CD14-positive monocyte (primary cell): ENCODE data around the gene EVC. TPM values are rescaled to one million over a fixed set of nuclear protein-coding genes. Genes with fewer than 3 reads are reported as not detected.

Experiments used
- DNase-seq, 3 donors: peaks; one replicate each; pipeline ENCODE4 v3.0.0-alpha.2; 2011 to 2022
- H2AFZ ChIP-seq: 2 replicates; pipeline ENCODE4 v1.6.0; 2012; ENCODE audit warnings: mild to moderate bottlenecking, low read depth, low read length, inconsistent platforms; ENCODE audit not compliant: insufficient read depth, poor library complexity, severe bottlenecking
- H3K27ac ChIP-seq, 2 donors: 1 replicate in 1 of 2; 2 replicates in 1 of 2; pipeline ENCODE4 v1.5.1; 2012 to 2013; ENCODE audit warnings: low read length in 2 of 2, control low read depth in 1 of 2, inconsistent platforms in 1 of 2, low read depth in 1 of 2, mild to moderate bottlenecking in 1 of 2
- H3K27me3 ChIP-seq, 2 donors: one replicate each; pipeline versions ENCODE4 v1.6.0 to v1.6.1; 2011 to 2013; ENCODE audit warnings: low read length in 2 of 2; ENCODE audit not compliant: control insufficient read depth in 2 of 2, insufficient read depth in 2 of 2
- H3K36me3 ChIP-seq, 2 donors: replicated peaks in 1 of 2; 1 replicate in 1 of 2; 2 replicates in 1 of 2; pipeline versions ENCODE4 v1.5.1 to v1.6.1; 2012 to 2013; ENCODE audit warnings: low read length in 2 of 2, control low read depth in 1 of 2, inconsistent platforms in 1 of 2, mild to moderate bottlenecking in 1 of 2; ENCODE audit not compliant: insufficient read depth in 2 of 2, control insufficient read depth in 1 of 2
- H3K4me1 ChIP-seq, 2 donors: 1 replicate in 1 of 2; 2 replicates in 1 of 2; pipeline versions ENCODE4 v1.5.1 to v1.6.1; 2012 to 2013; ENCODE audit warnings: low read length in 2 of 2, control low read depth in 1 of 2, inconsistent platforms in 1 of 2, mild to moderate bottlenecking in 1 of 2, moderate library complexity in 1 of 2; ENCODE audit not compliant: insufficient read depth in 2 of 2, control insufficient read depth in 1 of 2
- H3K4me2 ChIP-seq: replicated peaks from 2 replicates; pipeline ENCODE3; 2012; ENCODE audit warnings: low read length, moderate library complexity, mild to moderate bottlenecking; ENCODE audit not compliant: poor library complexity, severe bottlenecking; ENCODE audit errors: extremely low read depth
- H3K4me3 ChIP-seq, 3 experiments: fragments of 200-600 bp in 1 of 3; sonication (generic) in 1 of 3; replicated peaks in 1 of 3; 1 replicate in 2 of 3; 2 replicates in 1 of 3; pipeline ENCODE4 v1.5.1; 2011 to 2013; ENCODE audit warnings: low read length in 3 of 3, mild to moderate bottlenecking in 3 of 3, control low read depth in 2 of 3, low read depth in 2 of 3, inconsistent platforms in 1 of 3, moderate library complexity in 1 of 3
- H3K79me2 ChIP-seq: 2 replicates; pipeline ENCODE4 v1.6.0; 2012; ENCODE audit warnings: mild to moderate bottlenecking, control low read depth, inconsistent platforms, low read length, moderate library complexity; ENCODE audit not compliant: insufficient read depth
- H3K9ac ChIP-seq: 2 replicates; pipeline ENCODE4 v1.6.0; 2017; ENCODE audit warnings: low read length, mild to moderate bottlenecking; ENCODE audit not compliant: insufficient read depth, poor library complexity, severe bottlenecking
- H3K9me3 ChIP-seq, 2 donors: replicated peaks in 1 of 2; 1 replicate in 1 of 2; 2 replicates in 1 of 2; pipeline versions ENCODE4 v1.5.1 to v1.6.1; 2012 to 2013; ENCODE audit warnings: low read length in 2 of 2, control low read depth in 1 of 2; ENCODE audit not compliant: control insufficient read depth in 1 of 2, insufficient read depth in 1 of 2
- H4K20me1 ChIP-seq: 2 replicates; pipeline ENCODE4 v1.6.0; 2012; ENCODE audit warnings: mild to moderate bottlenecking, low read length, control low read depth, moderate library complexity; ENCODE audit not compliant: insufficient read depth
- H3K27ac Mint-ChIP-seq, 7 donors: one replicate each; pipeline ENCODE4 v1.8.0; 2020; ENCODE audit warnings: mild to moderate bottlenecking in 7 of 7, mixed read lengths in 7 of 7, moderate library complexity in 6 of 7, inconsistent platforms in 2 of 7
- H3K27me3 Mint-ChIP-seq, 3 donors: one replicate each; pipeline ENCODE4 v1.8.0; 2021 to 2022; ENCODE audit warnings: low read depth in 3 of 3, mild to moderate bottlenecking in 3 of 3, mixed read lengths in 3 of 3, moderate library complexity in 3 of 3, inconsistent platforms in 1 of 3
- H3K36me3 Mint-ChIP-seq, 2 donors: one replicate each; pipeline ENCODE4 v1.8.0; 2020; ENCODE audit warnings: mixed read lengths in 2 of 2, inconsistent platforms in 1 of 2, mild to moderate bottlenecking in 1 of 2
- H3K4me1 Mint-ChIP-seq: one replicate; pipeline ENCODE4 v1.8.0; 2020; ENCODE audit warnings: mild to moderate bottlenecking, mixed read lengths
- H3K4me3 Mint-ChIP-seq, 2 donors: one replicate each; pipeline ENCODE4 v1.8.0; 2020; ENCODE audit warnings: mild to moderate bottlenecking in 2 of 2, mixed read lengths in 2 of 2, moderate library complexity in 1 of 2
- H3K9me3 Mint-ChIP-seq, 7 donors: one replicate each; pipeline ENCODE4 v1.8.0; 2020 to 2022; ENCODE audit warnings: mixed read lengths in 7 of 7, mild to moderate bottlenecking in 6 of 7, moderate library complexity in 6 of 7, inconsistent platforms in 2 of 7
- WGBS: methylation state at CpG from one replicate; pipeline ENCODE4 v1.1.5; 2013; ENCODE audit warnings: missing lambda C conversion rate; ENCODE audit not compliant: insufficient coverage; 5-methylcytosine and 5-hydroxymethylcytosine counted together
- intact Hi-C, 2 donors: fragments of 100-400 bp; cut with micrococcal nuclease; formaldehyde crosslinking; loops; one replicate each; pipeline versions ENCODE4 v1.15.0 to v1.15.1; 2023
- polyA plus RNA-seq, 3 donors: library from polyadenylated mRNA; depleted of rRNA in 1 of 3; unstranded in 2 of 3; stranded (reverse) in 1 of 3; fragments of 300-500 nt in 2 of 3; fragments of >200 nt in 1 of 3; fragmentation: Illumina TruSeq in 2 of 3; gene quantifications; 1 replicate in 2 of 3; 2 replicates in 1 of 3; pipeline ENCODE4 v1.2.3, GENCODE V29; 2012 to 2021
- TF ChIP-seq, protein P1 (sequence below): fragments of 200-600 bp; IDR thresholded peaks from one replicate; pipeline ENCODE4 v1.8.0; 2022; ENCODE audit warnings: antibody characterized with exemption, mild to moderate bottlenecking

The EVC gene
- polyA plus RNA-seq, 3 donors = 0.36 TPM; not detected in 2

DNA sequence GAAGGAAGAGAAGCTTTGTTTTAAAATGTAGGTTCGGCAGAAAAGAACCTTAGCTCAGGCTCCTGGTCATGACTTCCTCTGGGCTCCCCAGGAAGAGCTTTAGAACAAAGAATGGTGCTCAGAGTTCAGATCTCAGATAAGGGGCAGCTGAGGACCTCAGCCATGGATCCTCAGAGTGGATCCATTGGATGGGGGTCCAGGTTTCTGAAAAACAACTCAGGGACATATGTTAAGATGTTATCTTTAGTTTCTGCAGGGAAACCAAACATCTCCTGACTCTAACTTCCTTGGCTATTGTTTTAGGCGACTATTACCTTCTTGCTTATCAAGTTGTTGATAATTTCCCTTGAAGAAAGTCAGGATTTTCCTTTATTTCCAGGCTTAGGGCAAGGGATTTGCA is 5.4 kb downstream of the EVC start:
- H3K27me3 Mint-ChIP-seq = peaks cover 13 to 31% (median 22%) of the 10 kb centered on the region in 3 donors
- H3K4me3 Mint-ChIP-seq = no peak overlapping the region
- peaks cover 4% of the 10 kb centered on the region for H3K4me1 Mint-ChIP-seq
- intact Hi-C loops = no loop called here
- Histone ChIP-seq H3K4me2 (no peak overlapping the region), H3K4me1 (peaks cover 0 to 5% of the 10 kb centered on the region in 2 donors), H3K9ac (no peak overlapping the region), H3K79me2 (no peaks in the 10 kb centered on the region), H3K36me3 (no peaks in the 10 kb centered on the region), H3K9me3 (peaks cover 8% of the 10 kb centered on the region in 2 donors), H4K20me1 (no peaks in the 10 kb centered on the region), H3K27ac (no peak overlapping the region), H2AFZ (no peak overlapping the region), H3K27me3 (peaks cover 10 to 17% of the 10 kb centered on the region in 2 donors), H3K4me3 (no peak overlapping the region)
- H3K27ac Mint-ChIP-seq = no peak overlapping the region
- peaks cover 0 to 23% (median 14%) of the 10 kb centered on the region in 7 donors for H3K9me3 Mint-ChIP-seq
- TF ChIP-seq, protein P1, sequence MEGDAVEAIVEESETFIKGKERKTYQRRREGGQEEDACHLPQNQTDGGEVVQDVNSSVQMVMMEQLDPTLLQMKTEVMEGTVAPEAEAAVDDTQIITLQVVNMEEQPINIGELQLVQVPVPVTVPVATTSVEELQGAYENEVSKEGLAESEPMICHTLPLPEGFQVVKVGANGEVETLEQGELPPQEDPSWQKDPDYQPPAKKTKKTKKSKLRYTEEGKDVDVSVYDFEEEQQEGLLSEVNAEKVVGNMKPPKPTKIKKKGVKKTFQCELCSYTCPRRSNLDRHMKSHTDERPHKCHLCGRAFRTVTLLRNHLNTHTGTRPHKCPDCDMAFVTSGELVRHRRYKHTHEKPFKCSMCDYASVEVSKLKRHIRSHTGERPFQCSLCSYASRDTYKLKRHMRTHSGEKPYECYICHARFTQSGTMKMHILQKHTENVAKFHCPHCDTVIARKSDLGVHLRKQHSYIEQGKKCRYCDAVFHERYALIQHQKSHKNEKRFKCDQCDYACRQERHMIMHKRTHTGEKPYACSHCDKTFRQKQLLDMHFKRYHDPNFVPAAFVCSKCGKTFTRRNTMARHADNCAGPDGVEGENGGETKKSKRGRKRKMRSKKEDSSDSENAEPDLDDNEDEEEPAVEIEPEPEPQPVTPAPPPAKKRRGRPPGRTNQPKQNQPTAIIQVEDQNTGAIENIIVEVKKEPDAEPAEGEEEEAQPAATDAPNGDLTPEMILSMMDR = no peak
- DNase-seq = no peak
- WGBS = 85% methylated on average over 2 of the region's 2 CpGs
- peaks cover 0 to 2% of the 10 kb centered on the region in 2 donors for H3K36me3 Mint-ChIP-seq

DNA sequence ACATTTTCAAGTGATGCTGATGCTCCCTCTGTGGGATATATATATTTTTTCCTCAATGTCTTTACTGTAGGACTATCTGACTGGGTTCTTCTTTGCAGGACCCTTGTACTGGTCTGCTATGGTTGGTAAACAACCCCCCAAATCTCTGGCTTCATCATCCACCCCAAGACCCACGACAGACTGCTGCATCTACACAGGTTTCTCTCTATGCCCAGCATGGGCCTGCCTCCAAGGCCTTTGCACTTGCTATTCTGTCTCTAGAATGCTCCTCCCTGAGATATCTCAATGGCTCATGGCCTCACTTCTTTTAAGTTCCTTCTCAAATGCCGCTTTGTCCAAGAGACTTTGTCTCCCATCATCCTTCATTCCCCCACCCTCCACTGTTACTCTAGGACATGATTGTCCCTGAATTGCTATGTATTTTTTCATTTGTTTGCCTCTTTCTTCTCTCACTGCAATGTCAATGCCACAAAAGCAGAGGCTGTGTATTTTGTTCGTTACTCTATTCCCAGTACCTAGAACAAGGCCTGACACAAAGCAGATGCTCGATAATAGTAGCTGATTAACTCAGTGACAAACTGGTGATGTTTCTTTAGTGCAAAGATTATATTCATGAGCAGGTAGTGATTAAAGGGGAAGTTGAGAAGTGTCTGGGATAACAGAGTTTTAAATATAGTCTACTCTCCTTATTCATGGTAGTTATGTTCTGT is 6.6 kb downstream of the EVC start:
- Mint-ChIP-seq H3K27ac (peak overlapping the region in 1 of 7 donors; percentile 1), H3K4me3 (no peak overlapping the region), H3K27me3 (peaks cover 3 to 19% (median 10%) of the 10 kb centered on the region in 3 donors), H3K9me3 (peaks cover 0 to 21% (median 11%) of the 10 kb centered on the region in 7 donors), H3K4me1 (no peaks in the 10 kb centered on the region), H3K36me3 (no peaks in the 10 kb centered on the region)
- Histone ChIP-seq H3K27ac (no peak overlapping the region), H3K4me2 (no peak overlapping the region), H3K4me3 (no peak overlapping the region), H3K36me3 (no peaks in the 10 kb centered on the region), H3K9me3 (peaks cover 8% of the 10 kb centered on the region in 2 donors), H3K9ac (no peak overlapping the region), H3K4me1 (no peaks in the 10 kb centered on the region), H3K79me2 (no peaks in the 10 kb centered on the region), H3K27me3 (peaks cover 4 to 6% of the 10 kb centered on the region in 2 donors), H4K20me1 (no peaks in the 10 kb centered on the region), H2AFZ (no peak overlapping the region)
- TF ChIP-seq, protein P1 = no peak
- no peak for DNase-seq
- WGBS = 94% methylated on average over 2 of the region's 4 CpGs
- intact Hi-C loops = no loop called here
